GM04504 (cell line): ENCODE measurements around the gene RAB28.

ENCODE experiments used
- DNase-seq: peaks from one replicate; pipeline ENCODE4 v3.0.0-alpha.2; 2012; ENCODE audit warnings: low read depth

Gene RAB28

GRCh38 chr4:13371048-13371447 is 113.1 kb downstream of the RAB28 start:
- DNase-seq, result no peak

GRCh38 chr4:13368217-13368616 is 115.9 kb downstream of the RAB28 start:
- no peak for DNase-seq

- no peak for DNase-seq
These were observed 116.4 kb downstream of the RAB28 start for GRCh38 chr4:13367691-13368090.

- DNase-seq, result no peak
These were observed 116.9 kb downstream of the RAB28 start for GRCh38 chr4:13367244-13367643.

- DNase-seq, result no peak
These were observed 118.9 kb downstream of the RAB28 start for GRCh38 chr4:13365195-13365594.

GRCh38 chr4:13364653-13365052 is 119.5 kb downstream of the RAB28 start:
- no peak for DNase-seq

- no peak for DNase-seq
These were observed 120.0 kb downstream of the RAB28 start for GRCh38 chr4:13364172-13364571.

- no peak for DNase-seq
These were observed 124.3 kb downstream of the RAB28 start for GRCh38 chr4:13359809-13360208.

GRCh38 chr4:13355111-13355880 is 128.8 kb downstream of the RAB28 start:
- DNase-seq, result no peak

GRCh38 chr4:13349096-13349495 is 135.0 kb downstream of the RAB28 start:
- DNase-seq, result no peak

- DNase-seq, result no peak
These were observed 135.9 kb downstream of the RAB28 start for GRCh38 chr4:13348216-13348615.

GRCh38 chr4:13347517-13348125 is 136.5 kb downstream of the RAB28 start:
- no peak for DNase-seq

- DNase-seq, result no peak
These were observed 139.9 kb downstream of the RAB28 start for GRCh38 chr4:13344216-13344615.

- no peak for DNase-seq
These were observed 143.5 kb downstream of the RAB28 start for GRCh38 chr4:13340672-13341071.

- no peak for DNase-seq
These were observed 152.3 kb downstream of the RAB28 start for GRCh38 chr4:13331827-13332226.

- peak; percentile 28 for DNase-seq
These were observed 154.2 kb downstream of the RAB28 start for GRCh38 chr4:13329963-13330362.

- DNase-seq, result no peak
These were observed 154.7 kb downstream of the RAB28 start for GRCh38 chr4:13329340-13329850.

- DNase-seq, result no peak
These were observed 155.5 kb downstream of the RAB28 start for GRCh38 chr4:13328591-13328990.

- no peak for DNase-seq
These were observed 156.1 kb downstream of the RAB28 start for GRCh38 chr4:13327991-13328390.

GRCh38 chr4:13325744-13326143 is 158.4 kb downstream of the RAB28 start:
- DNase-seq, result no peak

GRCh38 chr4:13323921-13324320 is 160.2 kb downstream of the RAB28 start:
- DNase-seq, result no peak

GRCh38 chr4:13322681-13323101 is 161.4 kb downstream of the RAB28 start:
- DNase-seq, result peak; percentile 73
